Retinal pigment epithelial cell (primary cell): ENCODE measurements around the gene TPCN2.

Source experiments
- DNase-seq: peaks from one replicate; pipeline ENCODE4 v3.0.0-alpha.2; 2010; ENCODE audit warnings: low read depth
- H3K4me3 ChIP-seq: 2 replicates; pipeline ENCODE4 v1.5.1; 2011; ENCODE audit warnings: mild to moderate bottlenecking, low read length, control low read depth, moderate library complexity
- CTCF ChIP-seq: conservative IDR thresholded peaks from 2 replicates; pipeline ENCODE4 v1.5.1; 2011; ENCODE audit warnings: low read depth, low read length, control low read depth, inconsistent platforms

The TPCN2 gene

GRCh38 chr11:69166218-69167115 is 117.7 kb downstream of the TPCN2 start:
- peak; percentile 58 for DNase-seq
- H3K4me3 ChIP-seq, result no peak overlapping the region
- TF ChIP-seq CTCF, result peak; percentile 36

GRCh38 chr11:69167130-69167915 is 118.6 kb downstream of the TPCN2 start:
- DNase-seq, result no peak
- no peak overlapping the region for H3K4me3 ChIP-seq
- no peak for TF ChIP-seq CTCF

GRCh38 chr11:69167916-69168691 is 119.4 kb downstream of the TPCN2 start:
- DNase-seq, result no peak
- H3K4me3 ChIP-seq, result no peak overlapping the region
- TF ChIP-seq CTCF, result no peak

GRCh38 chr11:69169479-69169878 is 120.7 kb downstream of the TPCN2 start:
- no peak overlapping the region for H3K4me3 ChIP-seq
- TF ChIP-seq CTCF, result no peak
- no peak for DNase-seq

- no peak for DNase-seq
- no peak for TF ChIP-seq CTCF
- H3K4me3 ChIP-seq, result no peak overlapping the region
Measured at GRCh38 chr11:69170704-69171103, 122.0 kb downstream of the TPCN2 start.

- TF ChIP-seq CTCF, result no peak
- no peak overlapping the region for H3K4me3 ChIP-seq
- DNase-seq, result no peak
Measured at GRCh38 chr11:69171476-69172240, 122.9 kb downstream of the TPCN2 start.
